NCI-H2227 treated with DMSO at 0.1 percent for 48 hours (cell line): ENCODE results near the gene PI4KA.
"Not testable (repeated sequence)": the region's sequence is repeated elsewhere in the genome, so short reads cannot be mapped to it uniquely, and the experiment has no call there.

Source experiments
- DNase-seq: peaks from one replicate; lab custom pipeline; 2025; lab: John Stamatoyannopoulos, UW

Gene PI4KA

DNA sequence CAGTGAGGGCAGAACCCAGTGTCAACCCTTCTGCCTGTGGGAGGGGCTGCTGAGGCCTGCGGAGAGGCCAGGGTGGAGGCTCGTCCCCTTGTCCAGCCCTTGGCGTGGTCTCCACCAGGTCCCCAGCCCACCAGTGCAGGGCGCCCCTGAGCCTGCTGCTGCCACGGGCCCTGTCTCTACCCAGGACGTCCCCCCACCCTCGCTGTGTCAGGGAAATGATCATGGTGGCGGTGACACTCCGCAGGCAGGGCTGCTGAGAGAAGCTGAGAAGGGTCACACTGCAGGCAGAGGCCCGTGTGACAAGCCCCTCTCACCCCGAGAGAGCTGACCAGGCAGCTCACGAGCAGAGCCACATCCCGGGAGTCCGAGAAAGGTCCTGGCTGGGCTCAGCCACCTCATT is 164.4 kb downstream of the PI4KA start:
- DNase-seq, result not testable (repeated sequence)

DNA sequence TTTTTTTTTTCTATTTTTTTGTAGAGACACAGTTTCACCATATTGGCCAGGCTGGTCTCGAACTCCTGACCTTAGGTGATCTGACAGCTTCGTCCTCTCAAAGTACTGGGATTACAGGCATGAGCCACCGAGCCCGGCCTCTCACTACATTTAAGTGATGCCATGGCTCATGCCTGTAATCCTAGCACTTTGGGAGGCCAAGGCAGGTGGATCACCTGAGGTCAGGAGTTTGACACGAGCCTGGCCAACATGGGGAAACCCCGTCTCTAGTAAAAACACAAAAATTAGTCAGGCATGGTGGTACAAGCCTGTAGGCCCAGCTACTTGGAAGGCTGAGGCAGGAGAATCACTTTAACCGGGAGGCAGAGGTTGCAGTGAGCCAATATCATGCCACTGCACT is 165.7 kb downstream of the PI4KA start:
- DNase-seq, result not testable (repeated sequence)

DNA sequence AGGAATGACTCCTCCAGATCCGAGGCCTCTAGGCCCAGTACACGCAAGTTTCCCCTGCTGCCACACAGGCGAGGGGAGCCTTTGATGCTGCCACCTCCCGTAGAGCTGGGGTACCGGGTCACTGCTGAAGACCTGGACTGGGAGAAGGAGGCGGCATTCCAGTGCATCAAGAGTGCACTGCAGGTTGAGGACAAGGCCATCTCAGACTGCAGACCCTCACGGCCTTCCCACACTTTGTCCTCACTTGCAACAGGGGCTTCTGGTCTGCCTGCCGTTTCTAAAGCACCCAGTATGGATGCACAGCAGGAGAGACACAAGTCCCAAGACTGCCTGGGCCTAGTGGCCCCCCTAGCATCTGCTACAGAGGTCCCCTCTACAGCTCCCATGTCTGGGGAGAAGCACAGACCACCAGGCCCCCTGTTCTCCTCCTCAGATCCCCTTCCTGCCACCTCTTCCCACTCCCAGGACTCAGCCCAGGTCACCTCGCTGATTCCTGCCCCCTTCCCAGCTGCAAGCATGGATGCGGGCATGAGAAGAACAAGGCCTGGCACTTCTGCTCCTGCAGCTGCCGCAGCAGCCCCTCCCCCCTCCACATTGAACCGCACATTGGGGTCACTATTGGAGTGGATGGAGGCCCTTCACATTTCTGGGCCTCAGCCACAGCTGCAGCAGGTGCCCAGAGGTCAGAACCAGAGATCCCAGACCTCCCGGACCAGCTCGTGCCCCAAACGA is 167.9 kb downstream of the PI4KA start:
- DNase-seq, result not testable (repeated sequence)

DNA sequence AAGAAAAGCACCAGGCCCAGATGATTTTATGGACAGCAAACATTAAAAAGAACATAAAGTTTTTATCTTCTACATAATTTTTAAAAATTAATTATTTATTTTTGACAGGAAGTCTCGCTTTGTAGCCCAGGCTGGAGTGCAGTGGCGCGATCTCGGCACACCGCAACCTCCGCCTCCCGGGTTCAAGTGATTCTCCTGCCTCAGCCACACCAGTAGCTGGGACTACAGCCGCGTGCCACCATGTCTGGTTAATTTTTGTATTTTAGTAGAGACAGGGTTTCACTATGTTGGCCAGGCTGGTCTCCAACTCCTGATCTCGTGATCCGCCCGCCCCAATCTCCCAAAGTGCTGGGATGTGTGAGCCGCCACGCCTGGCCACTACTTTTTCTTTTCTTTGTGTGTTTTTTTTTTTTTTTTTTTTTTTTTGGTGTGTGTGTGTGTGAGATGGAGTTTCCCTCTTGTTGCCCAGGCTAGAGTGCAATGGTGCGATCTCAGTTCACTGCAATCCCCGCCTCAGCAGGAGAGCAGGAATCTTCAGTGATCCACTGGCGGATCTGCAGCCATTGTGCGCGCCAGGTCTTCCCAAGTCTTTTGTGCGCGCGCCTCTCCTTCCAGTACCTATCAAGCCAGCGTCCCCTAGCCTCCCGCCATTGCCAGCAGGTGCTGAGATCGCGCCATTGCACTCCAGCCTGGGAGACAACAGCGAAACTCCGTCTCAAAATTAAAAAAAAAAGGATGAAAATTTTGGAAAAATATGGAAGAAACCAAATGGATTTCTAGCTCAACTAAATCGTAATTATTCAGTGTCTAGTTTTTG is 171.0 kb downstream of the PI4KA start:
- not testable (repeated sequence) for DNase-seq

DNA sequence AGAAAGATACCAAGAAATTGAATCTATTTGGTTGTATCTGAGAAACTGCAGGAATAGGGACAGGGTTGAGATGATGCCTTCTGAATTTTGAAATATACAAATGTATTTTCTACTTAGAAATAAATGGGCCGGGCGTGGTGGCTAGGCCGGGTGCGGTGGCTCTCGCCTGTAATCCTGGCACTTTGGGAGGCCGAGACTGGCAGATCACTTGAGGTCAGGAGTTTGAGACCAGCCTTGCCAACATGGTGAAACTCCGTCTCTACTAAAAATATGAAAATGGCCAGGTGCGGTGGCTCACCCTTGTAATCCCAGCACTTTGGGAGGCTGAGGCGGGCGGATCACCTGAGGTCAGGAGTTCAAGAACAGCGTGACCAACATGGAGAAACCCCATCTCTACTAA is 172.8 kb downstream of the PI4KA start:
- not testable (repeated sequence) for DNase-seq

DNA sequence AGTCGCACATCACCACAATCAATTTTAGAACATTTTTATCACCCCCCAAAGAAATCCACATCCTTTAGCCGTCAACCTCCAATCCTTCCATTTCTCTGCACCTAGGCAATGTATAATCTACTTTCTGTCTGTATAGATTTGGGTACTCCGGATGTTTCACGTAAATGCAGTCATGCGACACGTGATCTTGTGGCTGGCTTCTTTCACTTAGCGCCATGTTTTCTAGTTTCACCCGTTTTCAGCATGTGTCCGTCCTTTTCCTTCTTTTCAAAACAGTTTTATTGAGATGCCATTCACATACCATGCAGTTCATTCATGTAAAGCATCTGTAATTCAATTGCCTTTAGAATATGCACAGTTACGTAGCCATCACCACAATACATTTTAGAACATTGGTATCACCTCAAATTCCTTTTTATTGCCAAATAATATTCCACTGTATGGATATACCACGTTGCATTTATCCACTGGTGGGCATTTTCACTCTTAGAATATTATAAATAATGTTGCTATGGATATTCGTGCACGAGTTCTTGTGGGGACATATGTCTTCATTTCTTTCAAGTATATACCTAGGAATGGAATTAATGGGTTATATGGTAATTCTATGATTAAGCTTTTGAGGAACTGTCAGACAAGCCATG is 179.7 kb downstream of the PI4KA start:
- not testable (repeated sequence) for DNase-seq

DNA sequence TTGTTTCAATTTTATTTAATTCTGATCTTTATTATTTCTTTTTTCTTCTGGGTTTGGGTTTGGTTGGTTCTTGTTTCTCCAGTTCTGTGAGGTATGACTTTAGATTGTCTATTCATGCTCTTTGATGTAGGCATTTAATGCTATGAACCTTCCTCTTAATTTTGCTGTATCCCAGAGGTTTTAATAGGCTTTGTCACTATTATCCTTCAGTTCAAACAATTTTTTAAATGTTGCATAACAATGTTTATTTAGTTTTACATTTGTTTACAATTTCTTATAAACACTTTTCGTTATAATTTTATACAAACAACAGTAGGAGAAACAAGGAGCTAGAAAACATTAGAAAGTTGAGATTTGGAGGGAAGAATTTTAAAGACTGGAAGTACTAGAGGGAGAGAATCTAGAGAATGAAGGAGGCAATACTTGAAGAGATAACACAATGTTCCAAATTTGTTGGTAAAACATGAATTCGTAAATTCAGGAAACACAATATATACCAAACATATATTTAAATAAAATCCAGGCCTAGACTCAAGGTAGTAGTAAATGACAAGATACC is 180.8 kb downstream of the PI4KA start:
- no peak for DNase-seq

DNA sequence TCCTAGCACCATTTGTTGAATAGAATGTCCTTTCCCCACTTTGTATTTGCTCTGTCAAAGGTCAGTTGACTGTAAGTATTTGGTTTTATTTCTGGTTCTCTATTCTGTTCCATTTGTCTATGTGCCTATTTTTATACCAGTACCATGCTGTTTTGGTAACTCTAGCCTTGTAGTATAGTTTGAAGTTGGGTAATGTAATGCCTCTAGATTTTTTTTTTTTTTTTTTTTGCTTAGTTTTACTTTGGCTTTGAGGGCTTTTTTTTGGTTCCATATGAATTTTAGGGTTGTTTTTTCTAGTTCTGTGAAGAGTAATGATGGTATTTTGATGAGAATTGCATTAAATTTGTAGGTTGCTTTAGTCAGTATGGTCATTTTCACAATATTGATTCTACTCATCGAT is 183.0 kb downstream of the PI4KA start:
- not testable (repeated sequence) for DNase-seq

DNA sequence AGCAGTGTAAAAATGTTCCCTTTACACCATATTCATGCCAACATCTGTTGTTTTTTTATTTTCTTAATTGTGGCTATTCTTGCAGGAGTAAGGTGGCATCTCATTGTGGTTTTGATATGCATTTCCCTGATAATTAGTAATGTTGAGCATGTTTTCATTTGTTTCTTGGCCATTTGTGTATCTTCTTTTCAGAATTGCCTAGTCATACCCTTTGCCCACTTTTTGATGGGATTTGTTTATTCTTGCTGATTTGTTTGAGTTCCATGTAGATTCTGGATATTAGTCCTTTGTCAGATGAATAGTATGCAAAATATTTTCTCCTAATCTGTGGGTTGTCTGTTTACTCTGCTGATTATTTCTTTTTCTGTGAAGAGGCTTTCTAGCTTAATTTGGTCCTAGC is 183.6 kb downstream of the PI4KA start:
- DNase-seq, result no peak

DNA sequence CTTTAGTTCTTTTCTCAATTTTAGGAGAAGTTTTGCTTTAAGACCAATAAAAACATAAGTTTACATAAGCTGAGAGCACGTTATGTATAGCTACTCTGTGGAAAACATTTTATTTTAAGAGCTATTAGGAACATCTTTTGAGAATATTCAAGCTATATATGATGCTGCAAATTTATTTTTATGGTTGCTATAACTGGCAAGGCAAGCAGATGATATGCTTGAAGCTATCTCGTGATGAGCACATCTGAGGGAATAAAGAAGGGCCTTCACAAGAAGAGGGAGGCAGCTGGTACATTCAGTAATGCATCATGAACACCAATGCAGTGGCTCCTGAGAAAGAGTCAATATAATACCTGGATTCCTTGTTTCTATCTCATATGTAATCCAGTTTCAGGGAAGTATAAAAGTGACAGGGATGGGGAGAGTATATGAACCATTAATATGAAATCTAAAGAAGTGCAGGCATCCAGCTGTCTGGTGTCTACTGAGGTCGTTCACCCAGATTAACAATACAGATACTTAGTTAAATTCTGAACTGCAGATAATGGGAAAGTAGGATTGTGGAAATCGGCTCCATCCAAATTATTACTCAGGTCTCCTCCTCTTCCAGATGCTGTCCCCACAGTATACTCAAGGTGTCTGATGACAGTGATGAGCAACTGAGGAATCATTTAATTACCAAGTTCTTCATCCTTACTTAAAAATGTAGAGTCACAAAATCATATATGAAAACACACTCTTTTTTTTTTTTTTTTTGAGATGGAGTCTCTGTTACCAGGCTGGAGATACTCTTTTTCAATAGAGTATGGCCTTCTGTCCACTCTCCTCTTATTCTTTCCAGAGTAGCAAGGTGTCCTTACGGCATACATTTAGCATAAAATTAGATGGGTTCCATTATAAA is 185.1 kb downstream of the PI4KA start:
- no peak for DNase-seq

DNA sequence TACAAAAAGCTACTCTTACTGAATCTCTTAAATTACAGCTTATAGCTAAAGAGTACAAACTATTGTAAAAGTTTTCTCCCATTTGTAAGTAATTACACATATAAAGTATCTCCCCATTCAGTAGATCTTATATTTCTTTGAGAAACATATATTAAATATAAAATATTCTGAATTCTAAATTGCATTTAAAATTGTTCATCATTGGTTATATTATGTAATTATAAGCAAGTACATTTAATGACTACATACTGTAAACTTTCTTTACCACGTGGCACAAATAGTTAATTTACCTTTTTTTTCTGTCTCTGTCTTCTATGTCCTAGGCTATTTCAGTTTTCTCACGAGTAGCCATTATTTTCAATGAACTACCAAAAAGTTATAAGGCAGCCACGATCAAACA is 185.9 kb downstream of the PI4KA start:
- no peak for DNase-seq

DNA sequence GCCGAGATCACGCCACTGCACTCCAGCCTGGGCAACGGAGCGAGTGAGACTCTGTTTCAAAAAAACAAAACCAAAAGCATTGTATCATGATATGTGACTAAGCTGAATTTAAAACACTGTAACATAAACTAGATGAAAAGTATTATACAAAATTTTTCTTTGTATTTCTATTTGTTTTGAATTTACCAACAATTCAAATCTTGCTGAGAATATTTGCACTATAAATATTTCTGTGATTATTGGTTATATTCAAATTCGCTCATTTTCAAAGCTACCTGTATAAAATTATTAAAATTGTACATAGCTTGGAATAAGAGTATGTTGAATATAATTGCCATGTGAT is 186.6 kb downstream of the PI4KA start:
- DNase-seq, result no peak

DNA sequence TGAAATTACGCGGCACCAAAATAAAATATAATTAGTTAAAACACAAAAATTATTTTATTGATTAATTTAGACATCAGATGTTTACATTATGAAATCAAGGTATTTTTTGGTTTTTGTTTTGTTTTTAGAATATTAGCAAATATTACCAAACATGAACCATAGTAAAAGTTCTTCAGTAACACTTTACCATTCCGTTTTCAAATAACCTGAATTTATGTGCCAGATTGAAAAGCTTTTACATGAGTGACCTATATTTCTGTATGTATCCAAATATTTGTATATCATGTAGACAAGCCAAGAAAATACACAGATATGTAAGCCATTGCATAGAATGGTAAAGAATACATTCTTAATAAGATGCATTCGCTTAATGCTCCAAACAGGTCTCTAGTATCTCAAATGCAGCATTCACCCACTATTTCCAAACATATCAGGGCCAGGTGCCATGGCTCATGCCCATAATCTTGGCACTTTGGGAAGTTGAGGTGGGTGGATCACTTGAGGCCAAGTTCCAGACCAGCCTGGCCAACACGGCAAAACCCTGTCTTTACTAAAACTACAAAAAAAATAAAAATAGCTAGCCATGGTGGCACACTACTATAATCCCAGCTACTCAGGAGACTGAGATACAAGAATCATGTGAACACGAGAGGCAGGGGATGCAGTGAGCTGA is 187.1 kb downstream of the PI4KA start:
- DNase-seq, result no peak

DNA sequence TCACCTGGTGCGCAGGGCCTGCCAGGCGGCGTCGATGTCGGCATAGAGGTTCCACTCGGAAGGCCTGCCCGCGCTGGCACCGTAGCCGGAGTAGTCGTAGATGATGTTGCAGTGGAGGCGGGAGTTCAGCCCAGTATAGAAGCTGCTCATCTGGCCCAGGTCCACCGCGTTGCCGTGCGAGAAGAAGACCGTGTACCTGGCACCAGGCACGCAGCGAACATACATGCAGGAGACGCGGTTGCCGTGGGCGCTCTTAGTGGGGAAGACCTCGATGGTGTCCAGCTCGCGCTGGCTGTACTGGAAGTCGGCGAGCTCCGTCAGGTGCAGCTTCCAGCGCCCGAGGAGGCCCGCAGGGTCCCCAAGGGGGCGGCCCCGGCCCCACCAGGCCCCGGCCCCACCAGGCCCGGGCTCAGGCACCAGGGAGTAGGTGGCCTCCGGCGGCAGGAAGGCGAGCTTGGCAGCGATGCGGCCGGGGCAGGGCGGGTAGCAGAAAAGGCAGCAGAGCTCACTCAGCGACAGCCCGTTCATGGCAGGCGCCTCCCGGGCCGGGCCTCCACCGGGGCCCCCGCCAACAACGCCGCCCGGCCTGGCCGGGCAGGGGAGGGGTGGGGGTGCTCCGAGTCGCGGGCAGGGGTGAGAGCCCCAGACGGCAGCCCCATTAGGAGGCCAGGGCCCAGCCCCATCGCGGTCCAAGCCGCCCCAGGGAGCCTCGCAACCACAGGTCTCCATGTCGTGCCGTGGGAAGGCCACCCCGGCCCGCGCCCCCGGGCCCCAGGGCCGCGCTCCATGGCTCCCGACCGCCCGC is 188.0 kb downstream of the PI4KA start:
- not testable (repeated sequence) for DNase-seq

DNA sequence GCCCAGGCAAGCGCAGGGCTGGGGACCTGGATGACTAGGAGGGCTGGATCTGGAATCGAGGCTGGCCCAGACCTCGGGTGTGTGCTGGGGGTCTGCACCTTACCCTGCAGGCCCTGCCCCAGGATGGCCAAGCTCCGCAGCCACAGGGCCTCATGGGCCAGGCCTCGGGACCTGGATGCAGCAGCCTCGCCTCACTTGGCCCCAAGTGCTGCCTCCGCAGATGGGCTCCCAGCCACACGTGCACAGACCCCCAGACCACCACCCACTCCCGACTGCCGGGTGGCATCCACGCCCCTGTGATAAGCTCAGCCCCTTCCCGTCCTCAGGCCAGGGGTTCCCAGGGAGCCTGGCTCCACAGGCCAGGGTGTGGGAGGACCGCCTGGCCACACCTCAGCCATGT is 188.7 kb downstream of the PI4KA start:
- not testable (repeated sequence) for DNase-seq

DNA sequence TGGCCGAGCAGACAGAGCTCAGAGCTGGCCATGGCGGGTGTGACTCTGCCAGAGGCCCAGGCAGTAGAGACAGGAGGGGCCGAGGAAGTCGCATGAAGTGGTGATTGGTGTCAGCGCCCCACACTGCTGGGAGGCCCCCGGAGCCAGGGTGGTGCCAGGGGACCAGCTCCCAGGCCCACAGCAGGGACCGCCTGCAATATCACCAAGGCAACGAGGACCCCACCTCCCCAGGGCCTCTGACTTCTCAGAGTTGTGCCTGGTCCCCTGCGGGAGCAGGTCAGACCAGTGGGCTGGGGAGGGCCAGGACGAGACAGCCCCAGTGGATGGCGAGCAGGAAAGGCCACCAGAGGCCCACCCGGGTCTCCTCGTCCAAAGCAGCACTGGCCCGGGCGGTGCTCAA is 189.1 kb downstream of the PI4KA start:
- DNase-seq, result not testable (repeated sequence)

DNA sequence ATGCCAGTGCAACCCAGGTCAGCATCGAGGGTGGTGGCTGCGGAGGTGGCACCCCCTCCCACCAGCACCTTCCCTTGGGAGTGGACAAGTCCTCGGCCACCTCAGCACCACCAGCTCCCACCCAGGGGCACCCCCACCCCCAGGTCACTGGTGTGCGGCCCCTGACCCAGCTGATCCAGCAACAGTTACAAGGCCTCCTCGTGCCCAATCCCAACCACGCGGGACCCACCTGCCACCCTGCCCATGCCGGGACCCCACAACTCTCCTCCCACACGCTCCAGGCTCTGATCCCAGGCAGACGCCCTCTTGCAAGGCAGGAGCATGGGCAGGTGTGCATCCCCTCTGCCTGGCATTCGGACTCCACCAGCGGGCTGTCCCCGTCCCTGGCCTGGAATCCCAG is 189.8 kb downstream of the PI4KA start:
- not testable (repeated sequence) for DNase-seq

DNA sequence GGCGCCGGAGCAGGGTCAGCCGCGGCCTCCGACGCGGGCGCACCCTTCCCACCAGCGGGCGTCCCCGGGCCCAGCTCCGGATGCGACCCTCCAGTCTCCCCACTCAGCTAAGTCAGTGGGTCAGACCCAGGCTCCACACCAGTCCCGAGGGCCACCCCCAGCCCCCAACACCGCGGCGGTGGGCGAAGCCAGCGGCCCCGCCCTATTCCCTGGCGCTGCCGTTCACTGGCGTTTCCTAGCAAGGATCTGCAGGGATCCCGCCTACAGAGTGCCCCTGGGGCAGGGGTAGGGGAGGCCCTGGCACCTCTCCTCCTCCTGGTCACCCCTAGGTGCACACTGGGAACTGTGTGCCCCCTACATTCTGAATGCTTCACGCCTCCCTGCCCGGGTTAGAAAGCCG is 190.4 kb downstream of the PI4KA start:
- not testable (repeated sequence) for DNase-seq

DNA sequence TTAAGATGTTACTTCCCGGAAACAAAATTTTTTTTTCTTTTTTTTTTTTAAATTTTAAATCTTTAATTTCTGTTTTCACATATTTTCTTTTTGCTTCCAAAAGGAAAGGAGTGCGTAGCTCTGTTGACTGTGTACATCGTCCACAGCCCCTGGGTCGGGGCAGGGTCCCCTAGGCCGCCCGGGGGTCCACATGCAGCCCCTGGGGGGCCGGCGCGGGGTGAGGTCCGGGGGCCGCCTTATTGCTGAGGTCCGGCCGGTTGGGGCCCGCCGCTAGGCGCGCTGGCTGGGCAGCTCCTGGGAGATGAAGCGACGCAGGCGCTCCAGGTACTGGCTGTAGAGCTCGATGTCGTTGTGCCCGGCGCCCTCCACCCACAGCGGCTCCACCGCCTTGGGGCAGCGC is 191.1 kb downstream of the PI4KA start:
- not testable (repeated sequence) for DNase-seq

DNA sequence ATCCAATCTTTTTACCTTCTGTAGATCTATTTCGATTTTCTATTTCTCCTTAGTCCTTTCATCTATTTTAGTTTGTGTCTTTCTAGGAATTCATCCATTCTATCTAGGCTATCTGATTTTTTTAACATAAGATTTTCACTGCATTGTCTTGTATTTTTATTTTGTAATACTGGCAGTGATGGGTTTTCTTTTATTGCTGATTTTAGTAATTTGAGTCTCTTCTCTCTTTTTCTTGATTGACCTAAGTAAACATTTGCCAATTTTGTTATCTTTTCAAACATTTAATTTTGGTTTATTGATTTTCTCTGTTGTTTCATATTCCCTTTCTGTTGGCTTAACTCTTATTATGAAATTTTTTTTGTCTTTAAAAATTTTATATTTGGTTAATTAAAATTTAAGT is 192.1 kb downstream of the PI4KA start:
- no peak for DNase-seq
